Hepatocyte (in vitro differentiated cells): ENCODE measurements around the gene KPNA6.

Experiments used
- EZH2phosphoT487 ChIP-seq: fragments of 200-600 bp; sonication (generic); IDR thresholded peaks from one replicate; pipeline ENCODE4 v1.6.1; 2018; ENCODE audit warnings: antibody characterized with exemption, mild to moderate bottlenecking, low read depth, moderate library complexity; ENCODE audit not compliant: unreplicated experiment, severe bottlenecking
- TF ChIP-seq, protein P1 (sequence below): fragments of 200-600 bp; sonication (generic); IDR thresholded peaks from 2 replicates; pipeline ENCODE4 v1.5.1; 2016; ENCODE audit warnings: antibody characterized with exemption, mild to moderate bottlenecking; ENCODE audit not compliant: poor library complexity

DNA sequence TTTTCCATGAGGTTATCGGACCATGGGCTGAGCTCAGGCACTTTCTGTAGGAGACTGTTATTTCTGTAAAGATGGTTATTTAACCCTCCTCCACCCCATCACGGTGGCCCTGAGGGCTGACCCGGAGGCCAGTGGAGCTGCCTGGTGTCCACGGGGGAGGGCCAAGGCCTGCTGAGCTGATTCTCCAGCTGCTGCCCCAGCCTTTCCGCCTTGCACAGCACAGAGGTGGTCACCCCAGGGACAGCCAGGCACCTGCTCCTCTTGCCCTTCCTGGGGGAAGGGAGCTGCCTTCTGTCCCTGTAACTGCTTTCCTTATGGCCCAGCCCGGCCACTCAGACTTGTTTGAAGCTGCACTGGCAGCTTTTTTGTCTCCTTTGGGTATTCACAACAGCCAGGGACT lies 90.0 kb downstream of the KPNA6 start:
- TF ChIP-seq EZH2phosphoT487 = no peak
- TF ChIP-seq, protein P1, sequence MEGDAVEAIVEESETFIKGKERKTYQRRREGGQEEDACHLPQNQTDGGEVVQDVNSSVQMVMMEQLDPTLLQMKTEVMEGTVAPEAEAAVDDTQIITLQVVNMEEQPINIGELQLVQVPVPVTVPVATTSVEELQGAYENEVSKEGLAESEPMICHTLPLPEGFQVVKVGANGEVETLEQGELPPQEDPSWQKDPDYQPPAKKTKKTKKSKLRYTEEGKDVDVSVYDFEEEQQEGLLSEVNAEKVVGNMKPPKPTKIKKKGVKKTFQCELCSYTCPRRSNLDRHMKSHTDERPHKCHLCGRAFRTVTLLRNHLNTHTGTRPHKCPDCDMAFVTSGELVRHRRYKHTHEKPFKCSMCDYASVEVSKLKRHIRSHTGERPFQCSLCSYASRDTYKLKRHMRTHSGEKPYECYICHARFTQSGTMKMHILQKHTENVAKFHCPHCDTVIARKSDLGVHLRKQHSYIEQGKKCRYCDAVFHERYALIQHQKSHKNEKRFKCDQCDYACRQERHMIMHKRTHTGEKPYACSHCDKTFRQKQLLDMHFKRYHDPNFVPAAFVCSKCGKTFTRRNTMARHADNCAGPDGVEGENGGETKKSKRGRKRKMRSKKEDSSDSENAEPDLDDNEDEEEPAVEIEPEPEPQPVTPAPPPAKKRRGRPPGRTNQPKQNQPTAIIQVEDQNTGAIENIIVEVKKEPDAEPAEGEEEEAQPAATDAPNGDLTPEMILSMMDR = no peak
